ENCODE data around the gene WWP2.
A peak's percentile ranks its signal among the peaks of the same experiment; 100 is the strongest.
"Not testable (repeated sequence)": the region's sequence is repeated elsewhere in the genome, so short reads cannot be mapped to it uniquely, and the experiment has no call there.

WWP2 gene

GRCh38 chr16:69747115-69747514 lies 15.0 kb upstream of the WWP2 start:
- no peak for DNase-seq

DNA sequence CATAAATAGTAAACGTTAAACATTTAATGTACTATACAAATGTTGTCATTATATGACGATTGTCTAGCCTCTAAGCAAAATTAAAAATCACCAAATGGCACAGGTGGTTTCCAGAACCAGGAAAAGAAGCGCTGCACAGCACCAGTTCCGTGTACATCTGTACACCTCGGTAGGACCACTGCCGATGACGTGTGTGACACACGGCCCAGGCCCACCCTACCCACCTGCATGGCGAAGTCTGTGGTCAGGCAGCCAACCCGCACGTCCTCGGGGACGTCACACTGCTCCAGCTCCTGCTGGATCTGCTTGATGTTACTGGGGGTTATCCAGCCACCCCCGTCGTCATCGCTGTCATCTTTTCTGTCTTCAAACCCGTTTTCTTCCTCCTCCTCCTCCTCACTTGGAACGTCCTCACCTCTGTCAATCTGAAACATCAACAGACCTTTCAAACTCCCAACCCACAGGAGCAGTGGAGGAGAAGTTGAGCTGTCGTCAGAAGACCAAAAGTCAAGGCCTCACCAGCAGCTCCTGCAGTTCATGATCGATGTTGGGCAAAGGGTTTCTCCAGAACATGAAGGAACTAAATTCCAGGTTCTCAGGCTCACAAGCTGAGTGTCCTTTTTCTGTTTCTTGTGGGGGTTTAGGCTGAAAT lies 13.3 kb upstream of the WWP2 start:
- DNase-seq: no peak

DNA sequence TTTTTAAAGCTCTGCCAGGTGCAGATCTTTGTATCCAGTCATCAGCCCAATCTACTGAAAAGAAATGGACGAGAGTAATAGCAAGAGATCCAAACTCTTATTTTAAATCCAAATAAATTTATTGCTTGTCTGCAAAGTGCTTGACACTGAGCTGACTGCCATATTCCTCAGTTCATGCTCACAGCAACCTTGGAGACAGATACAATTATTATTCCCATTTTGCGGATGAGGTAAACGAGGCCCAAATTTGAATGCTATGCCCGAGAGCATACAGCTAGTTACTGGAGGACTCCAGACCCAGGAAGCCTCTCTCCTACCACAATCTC lies 8.0 kb upstream of the WWP2 start:
- DNase-seq: no peak

DNA sequence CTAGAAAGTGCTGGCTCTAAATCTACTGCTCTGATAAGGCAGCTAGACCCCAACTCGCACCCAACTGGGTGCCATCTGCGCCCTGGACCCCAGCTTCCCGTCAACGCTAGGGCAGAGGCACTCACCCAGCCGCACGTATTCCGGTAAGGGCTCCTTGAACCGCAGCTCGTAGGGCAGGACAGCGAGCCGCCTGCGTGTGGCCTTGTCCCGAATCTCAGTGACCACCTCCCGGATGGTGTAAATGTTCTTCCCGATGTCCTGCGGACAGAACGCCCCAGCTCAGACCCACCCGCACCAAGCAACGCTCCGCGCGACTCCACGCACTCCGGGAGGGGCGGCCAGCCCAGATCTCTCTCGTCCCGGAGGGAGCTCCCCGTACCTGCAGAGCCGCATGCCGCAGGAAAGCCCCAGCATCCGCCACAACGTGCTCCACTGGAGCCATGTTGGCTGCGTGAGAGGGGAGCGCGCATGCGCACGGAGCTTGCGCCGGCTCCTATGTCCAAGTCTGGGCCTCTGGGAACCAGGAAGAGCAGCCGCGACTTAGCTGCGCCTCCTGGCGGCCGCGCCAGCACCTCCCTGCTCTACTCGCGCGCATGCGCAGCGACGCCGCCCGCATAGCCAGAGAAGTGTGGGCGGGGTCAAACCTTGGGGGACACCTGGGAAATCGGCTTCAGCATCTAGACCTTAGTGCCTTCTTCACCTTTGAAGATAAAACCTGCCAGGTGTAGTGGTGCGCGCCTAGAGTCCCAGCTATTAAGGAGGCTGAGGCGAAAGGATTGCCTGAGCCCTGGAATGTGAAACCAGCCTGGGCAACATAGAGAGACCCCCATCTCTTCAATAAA lies 7.4 kb upstream of the WWP2 start, which contains the start of gene NOB1:
Gene NOB1 (minus strand): TSS at position 458 of the 842 bp plus-strand sequence. CDS start 16 bp downstream, at position 442.
- peak; percentile 93 for DNase-seq

GRCh38 chr16:69756705-69757104 lies 5.4 kb upstream of the WWP2 start:
- DNase-seq: no peak

GRCh38 chr16:69757375-69757774 lies 4.8 kb upstream of the WWP2 start:
- DNase-seq: not testable (repeated sequence)

- no peak for DNase-seq
Observed at GRCh38 chr16:69762814-69763598, 874 bp downstream of the WWP2 start.

DNA sequence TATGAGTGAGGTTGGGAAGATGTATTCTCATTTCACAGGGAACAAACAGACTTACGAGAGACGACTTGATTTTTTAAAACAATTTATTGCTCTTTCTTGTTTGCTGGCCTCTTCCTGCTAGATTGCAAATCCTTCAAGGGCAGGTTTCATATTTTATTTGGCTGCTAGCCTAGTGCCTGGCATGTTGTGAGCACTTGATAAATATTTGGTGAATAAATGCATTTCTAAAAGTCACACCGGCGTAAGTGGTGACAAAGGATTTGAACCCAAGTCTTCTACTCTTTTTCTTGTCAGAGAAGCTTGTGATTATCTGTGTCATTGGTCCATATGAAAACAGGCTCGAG lies 1.4 kb downstream of the WWP2 start:
- no peak for DNase-seq

GRCh38 chr16:69767459-69768229 lies 5.5 kb downstream of the WWP2 start:
- no peak for DNase-seq

DNA sequence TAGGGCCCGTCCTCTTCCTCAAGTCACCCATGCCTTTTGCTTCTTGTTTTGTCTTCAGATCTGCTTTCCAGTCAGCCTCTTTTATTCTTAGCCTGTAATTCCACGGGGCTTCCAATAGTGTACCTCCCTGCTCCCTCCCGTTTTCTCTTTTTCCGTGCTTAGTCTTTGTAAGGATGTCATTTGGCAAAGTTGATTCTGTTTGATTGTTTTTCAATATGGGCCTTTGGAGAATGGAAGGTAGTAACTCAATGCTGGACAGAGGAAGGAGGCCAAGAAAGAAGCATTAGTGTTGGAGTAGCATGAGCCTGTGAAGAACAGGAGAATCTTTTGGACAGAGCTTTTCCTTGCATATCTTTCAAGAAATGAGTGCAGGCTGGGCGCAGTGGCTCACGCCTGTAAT lies 6.5 kb downstream of the WWP2 start:
- DNase-seq: no peak

DNA sequence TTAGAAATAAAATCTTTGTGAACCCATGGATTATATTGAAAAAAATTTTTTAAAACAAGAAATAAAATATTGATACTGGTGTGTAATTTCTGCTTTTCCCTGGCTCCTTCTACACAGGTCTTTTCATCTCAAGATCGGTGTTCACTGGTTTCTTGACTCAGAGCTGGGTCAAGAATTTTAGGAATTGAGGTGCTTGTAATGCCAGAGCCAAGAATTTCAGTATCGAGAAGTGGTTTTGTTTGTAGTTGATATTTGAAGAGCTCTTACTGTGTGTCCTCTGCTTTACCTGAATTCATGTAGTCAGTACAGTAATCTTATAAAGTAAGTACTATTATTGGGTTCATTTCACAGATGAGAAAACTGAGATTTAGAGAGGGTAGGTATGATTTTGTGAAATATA lies 7.3 kb downstream of the WWP2 start:
- no peak for DNase-seq

DNA sequence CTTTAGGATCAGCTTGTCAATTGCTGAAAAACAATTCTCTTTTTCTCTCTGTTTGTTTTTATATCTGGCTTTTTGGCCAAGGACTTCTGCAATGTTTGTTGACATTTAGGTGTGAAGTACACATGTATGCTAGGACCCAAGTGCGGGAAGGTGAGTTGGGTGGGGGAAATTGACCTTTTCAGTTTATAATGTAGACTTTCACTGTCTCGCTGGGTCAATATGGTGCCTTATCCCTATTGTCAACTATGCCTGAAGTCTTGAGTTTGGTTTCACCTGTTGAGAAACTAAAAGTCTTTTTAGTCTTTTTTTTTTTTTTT lies 9.5 kb downstream of the WWP2 start:
- no peak for DNase-seq

GRCh38 chr16:69773260-69773947 lies 11.3 kb downstream of the WWP2 start:
- DNase-seq: no peak

GRCh38 chr16:69775563-69775962 lies 13.4 kb downstream of the WWP2 start:
- no peak for DNase-seq

DNA sequence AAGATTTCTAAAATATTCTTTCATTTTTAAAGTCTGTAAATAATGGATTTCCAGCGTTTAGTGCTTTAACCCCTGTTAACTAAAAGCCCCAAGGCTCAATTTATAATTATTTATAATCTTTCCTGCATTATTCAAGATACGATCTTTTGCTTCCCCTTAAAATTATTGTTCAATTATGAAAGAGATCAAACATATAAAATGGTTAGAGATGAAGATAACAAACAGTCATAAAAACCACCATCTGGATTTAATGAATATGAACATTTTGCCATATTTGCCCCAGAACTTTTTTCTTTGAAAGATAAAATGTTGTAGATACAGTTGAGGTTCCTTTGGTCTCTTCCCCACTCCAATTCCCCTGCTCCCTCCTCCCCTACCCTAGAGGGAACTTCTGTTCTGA lies 17.6 kb downstream of the WWP2 start:
- DNase-seq: no peak

DNA sequence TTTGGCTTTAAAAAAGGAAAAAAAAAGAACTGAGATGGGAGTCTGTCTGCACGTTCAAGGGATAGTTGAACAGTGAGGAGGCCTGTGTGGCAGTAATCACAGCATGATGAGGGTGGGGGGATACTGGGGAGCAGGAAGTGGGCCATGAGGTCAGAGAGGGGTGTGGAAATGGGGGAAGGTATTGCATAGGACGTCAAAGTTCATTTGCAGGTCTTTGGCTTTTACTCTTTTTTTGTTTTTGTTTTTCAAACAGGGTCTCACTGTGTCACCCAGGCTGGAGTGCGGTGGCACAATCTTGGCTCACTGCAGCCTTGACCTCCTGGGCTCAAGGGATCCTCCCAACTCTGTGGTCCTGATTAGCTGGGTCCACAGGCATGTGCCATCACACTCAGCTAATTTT lies 19.0 kb downstream of the WWP2 start:
- DNase-seq: no peak

- DNase-seq: no peak
Observed at GRCh38 chr16:69784586-69784985, 22.5 kb downstream of the WWP2 start.

DNA sequence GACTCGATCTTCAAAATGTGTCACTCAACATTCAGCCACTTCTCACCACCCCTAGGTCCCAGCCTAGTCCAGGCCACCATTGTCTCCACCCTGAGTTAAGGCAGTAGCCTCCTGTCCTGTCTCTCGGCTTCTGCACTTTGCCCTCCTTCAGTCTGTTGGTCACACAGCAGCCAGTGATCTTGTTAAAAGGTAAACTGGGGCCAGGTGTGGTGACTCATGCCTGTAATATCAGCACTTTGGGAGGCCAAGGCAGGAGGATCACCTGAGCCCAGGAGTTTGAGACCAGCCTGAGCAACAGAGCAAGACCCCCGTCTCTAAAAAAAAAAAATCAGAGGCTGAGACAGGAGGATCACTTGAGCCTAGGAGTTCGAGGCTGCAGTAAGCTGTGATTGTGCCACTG lies 25.8 kb downstream of the WWP2 start:
- no peak for DNase-seq

- DNase-seq: not testable (repeated sequence)
Observed at GRCh38 chr16:69791391-69791847, 29.3 kb downstream of the WWP2 start.

DNA sequence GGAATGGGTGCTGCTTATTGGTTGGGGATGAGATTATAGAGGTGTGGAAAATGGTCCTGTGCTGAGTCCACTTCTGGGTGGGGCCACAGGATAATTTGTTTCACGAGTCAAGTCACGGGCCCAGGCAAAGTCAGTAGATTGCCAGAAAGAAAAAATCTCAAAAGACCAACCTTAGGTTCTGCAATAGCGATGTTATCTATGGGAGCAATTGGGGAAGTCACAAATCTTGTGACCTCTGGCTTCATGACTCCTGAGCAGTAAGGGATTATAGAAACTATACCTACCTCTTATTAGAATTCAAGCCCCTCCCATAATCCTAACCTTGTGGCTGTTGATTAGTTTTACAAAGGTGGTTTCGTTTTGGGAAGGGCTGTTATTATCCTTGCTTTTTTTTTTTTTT lies 31.4 kb downstream of the WWP2 start:
- DNase-seq: no peak

DNA sequence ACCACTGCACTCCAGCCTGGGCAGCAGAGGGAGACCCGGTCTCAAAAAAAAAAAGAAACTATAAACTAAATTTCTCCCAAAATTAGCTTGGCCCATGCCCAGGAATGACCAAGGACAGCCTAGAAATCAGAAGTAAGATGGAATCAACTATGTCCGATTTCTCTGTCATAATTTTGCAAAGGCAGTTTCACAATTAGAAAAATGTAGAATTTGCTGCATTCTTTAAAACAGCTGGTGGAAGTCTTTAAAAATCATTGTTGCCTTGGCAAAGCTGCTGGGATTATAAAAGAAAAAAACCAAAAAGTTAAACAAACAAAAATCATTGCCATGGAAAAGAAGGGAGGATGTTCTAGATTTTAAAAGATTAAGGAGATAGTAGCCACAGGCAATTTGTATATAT lies 32.4 kb downstream of the WWP2 start:
- no peak for DNase-seq

- DNase-seq: peak; percentile 5
Observed at GRCh38 chr16:69796285-69797118, 34.4 kb downstream of the WWP2 start.

All from NCI-H345 (cell line).